Heart left ventricle (tissue), 13 donors: ENCODE data around the gene TMEM131L.

ENCODE experiments used
- POLR2A ChIP-seq, 2 donors: fragments of 450-650 bp; IDR thresholded peaks; one replicate each; pipeline ENCODE4 v1.6.1; 2017; ENCODE audit warnings: antibody characterized with exemption in 2 of 2, mild to moderate bottlenecking in 2 of 2, moderate library complexity in 2 of 2
- TF ChIP-seq, protein P1 (sequence below), 12 donors: fragments of 200-600 bp; sonication (generic) in 4 of 12; IDR thresholded peaks; one replicate each; pipeline versions ENCODE4 v1.5.0 to v1.8.0; 2018 to 2022; ENCODE audit warnings: antibody characterized with exemption in 12 of 12, mild to moderate bottlenecking in 5 of 12
- donor health status: ischemic (EF 13 %, LVEDD 7.1; RV severe dilation, severe dysfunction).
- donor health status: DM: no; HTN: yes; CAD: no.
- donor health status: DM: no; HTN: no; CAD: no.
- donor health status: ischemic (EF 25% LVEDD 6.9; RV normal size, moderate dysfunction).
- donor health status: ischemic (EF 25% LVEDD 5.7; RV mildly dilated, moderate dysfunction).
- donor health status: ischemic (EF 35%, LVEDD 5.7; RV mildly dilated, moderate dysfunction).
- donor health status: nonischemic (EF 11% LVEDD 7.7; RV severe dilation, severe dysfunction).
- donor health status: DM: yes; HTN: yes; CAD: no.
- donor health status: PGD.
- donor health status: ischemic (EF 29% LVEDD 5.4; RV normal size, mild dysfunction).
- donor health status: nonischemic (EF 23%, LVEDD 6.1; RV moderate dilation, normal function).

DNA sequence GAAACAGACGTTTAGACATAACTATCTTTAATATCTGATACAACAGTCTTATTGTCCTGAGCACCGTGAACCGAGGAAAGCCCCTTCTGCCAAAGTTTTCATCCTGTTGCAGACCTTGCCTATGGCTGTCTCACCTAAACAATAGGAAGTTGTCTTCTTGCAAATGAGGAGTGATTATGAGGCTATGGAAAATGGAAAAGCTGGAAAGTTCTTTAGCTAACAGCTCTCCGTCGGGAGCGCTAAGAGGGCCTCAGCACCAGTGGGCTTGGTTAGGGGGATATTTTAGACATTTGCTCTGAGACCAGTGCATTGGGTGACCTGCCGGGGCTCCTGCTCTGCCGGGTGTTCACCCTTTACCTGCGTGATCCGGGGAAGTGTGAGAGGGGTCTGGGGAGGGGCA lies 28.4 kb downstream of the TMEM131L start:
- TF ChIP-seq, protein P1, sequence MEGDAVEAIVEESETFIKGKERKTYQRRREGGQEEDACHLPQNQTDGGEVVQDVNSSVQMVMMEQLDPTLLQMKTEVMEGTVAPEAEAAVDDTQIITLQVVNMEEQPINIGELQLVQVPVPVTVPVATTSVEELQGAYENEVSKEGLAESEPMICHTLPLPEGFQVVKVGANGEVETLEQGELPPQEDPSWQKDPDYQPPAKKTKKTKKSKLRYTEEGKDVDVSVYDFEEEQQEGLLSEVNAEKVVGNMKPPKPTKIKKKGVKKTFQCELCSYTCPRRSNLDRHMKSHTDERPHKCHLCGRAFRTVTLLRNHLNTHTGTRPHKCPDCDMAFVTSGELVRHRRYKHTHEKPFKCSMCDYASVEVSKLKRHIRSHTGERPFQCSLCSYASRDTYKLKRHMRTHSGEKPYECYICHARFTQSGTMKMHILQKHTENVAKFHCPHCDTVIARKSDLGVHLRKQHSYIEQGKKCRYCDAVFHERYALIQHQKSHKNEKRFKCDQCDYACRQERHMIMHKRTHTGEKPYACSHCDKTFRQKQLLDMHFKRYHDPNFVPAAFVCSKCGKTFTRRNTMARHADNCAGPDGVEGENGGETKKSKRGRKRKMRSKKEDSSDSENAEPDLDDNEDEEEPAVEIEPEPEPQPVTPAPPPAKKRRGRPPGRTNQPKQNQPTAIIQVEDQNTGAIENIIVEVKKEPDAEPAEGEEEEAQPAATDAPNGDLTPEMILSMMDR (IDR thresholded peaks at IDR 0.05): no peak
- TF ChIP-seq POLR2A (IDR thresholded peaks at IDR 0.05): no peak
